Measurements from ENCODE around the gene TSPYL4. TPM values are rescaled to one million over a fixed set of nuclear protein-coding genes. Genes with fewer than 3 reads are reported as not detected.
A peak's percentile ranks its signal among the peaks of the same experiment; 100 is the strongest.

TSPYL4 gene
- 10 to 100 TPM in 3 of 4 donors, 1 to 10 TPM in 1; 9.7 to 34.9 (median 25.3) TPM for total RNA-seq

DNA sequence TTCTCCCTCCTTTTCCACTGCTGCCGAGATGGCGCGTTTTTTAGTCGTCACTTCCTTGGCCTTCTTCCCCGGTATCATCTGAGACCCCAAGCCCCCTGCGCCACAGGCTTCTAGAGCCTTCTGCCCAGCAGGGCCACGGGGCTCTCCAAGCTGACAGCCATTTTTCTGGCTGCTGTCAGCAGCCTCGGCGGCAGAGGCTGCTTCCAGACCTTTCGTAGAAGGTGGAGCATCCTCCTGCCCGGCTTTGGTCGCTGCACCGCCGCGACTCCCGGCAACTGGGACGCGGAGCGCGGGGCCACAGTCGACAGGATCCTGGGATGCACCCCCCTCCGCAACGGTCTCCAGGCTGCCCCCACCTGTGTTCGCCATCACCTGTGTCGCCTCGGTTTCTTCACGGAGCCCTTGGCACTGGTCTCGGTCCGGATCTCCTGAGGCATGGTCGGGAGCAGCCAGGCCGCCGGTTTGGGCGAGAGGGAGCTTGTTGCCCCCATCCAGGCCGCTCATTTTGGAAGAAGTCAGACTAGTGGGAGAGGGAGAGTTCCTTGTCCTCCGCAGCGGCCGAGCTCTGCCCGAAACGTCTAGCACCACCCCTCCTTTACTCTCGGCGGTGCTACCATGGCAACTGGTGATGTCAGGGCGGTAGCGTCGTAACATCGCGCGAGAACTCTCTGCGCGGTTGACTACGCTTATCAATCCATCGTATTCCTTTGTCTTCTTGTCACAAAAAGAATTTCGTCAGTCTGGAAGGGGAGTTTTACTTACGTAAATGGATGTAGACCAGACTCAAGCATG, at the start of gene TSPYL4:
TSS of gene TSPYL4 (minus strand) at position 571 of the 792 bp plus-strand sequence. CDS start at position 504, 67 bp downstream.
- TF ChIP-seq, protein P1, sequence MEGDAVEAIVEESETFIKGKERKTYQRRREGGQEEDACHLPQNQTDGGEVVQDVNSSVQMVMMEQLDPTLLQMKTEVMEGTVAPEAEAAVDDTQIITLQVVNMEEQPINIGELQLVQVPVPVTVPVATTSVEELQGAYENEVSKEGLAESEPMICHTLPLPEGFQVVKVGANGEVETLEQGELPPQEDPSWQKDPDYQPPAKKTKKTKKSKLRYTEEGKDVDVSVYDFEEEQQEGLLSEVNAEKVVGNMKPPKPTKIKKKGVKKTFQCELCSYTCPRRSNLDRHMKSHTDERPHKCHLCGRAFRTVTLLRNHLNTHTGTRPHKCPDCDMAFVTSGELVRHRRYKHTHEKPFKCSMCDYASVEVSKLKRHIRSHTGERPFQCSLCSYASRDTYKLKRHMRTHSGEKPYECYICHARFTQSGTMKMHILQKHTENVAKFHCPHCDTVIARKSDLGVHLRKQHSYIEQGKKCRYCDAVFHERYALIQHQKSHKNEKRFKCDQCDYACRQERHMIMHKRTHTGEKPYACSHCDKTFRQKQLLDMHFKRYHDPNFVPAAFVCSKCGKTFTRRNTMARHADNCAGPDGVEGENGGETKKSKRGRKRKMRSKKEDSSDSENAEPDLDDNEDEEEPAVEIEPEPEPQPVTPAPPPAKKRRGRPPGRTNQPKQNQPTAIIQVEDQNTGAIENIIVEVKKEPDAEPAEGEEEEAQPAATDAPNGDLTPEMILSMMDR (IDR thresholded peaks at IDR 0.05), result no peak
- peak; percentile 90 to 92 for TF ChIP-seq POLR2A (IDR thresholded peaks at IDR 0.05)
- intact Hi-C loops (cut with DNase I; ENCODE audit: low total_unique reads), result no loop called here

DNA sequence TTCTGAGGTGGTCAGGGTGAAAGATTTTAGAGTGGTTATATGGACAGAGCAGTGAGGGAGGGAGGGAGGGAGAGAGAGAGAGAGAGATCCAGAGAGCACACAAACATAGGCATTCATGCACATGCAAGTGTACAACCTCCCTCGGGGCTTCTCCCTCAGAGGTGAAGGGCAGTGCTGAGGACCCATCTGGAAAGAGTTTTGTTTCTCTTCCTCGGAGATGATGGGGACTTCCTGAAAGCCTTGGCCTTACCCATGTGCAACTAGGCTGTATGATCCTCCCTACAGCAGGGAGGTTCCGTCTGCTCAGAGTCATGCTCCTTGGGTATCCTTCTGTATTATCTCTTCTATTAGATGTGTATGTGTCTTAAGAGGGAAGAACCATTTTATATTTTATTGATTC, 47.2 kb upstream of the TSPYL4 start:
- Histone ChIP-seq H3K36me3 (no peaks in the 10 kb centered on the region), H3K27ac (no peak overlapping the region), H3K27me3 (no peaks in the 10 kb centered on the region), H3K4me3 (no peak overlapping the region), H3K4me1 (no peaks in the 10 kb centered on the region), H3K9me3 (no peaks in the 10 kb centered on the region)
- TF ChIP-seq, protein P1 (IDR thresholded peaks at IDR 0.05), result no peak
- no peak for TF ChIP-seq POLR2A (IDR thresholded peaks at IDR 0.05)
- intact Hi-C loops (cut with DNase I; ENCODE audit: low total_unique reads), result no loop called here
- no peak for DNase-seq

More for the DNA sequence above, at the start of gene TSPYL4:
- H3K4me3 ChIP-seq, result peak within 1 kb of the TSS; percentile 61 to 83
- DNase-seq, result peak; percentile 96
- peak within 1 kb of the TSS; percentile 93 to 94 for H3K27ac ChIP-seq
- H3K4me1 ChIP-seq, result peaks cover 11% of the 10 kb centered on the region in 2 donors
- H3K9me3 ChIP-seq, result no peaks in the 10 kb centered on the region
- no peaks in the 10 kb centered on the region for H3K36me3 ChIP-seq
- H3K27me3 ChIP-seq, result no peaks in the 10 kb centered on the region

DNA sequence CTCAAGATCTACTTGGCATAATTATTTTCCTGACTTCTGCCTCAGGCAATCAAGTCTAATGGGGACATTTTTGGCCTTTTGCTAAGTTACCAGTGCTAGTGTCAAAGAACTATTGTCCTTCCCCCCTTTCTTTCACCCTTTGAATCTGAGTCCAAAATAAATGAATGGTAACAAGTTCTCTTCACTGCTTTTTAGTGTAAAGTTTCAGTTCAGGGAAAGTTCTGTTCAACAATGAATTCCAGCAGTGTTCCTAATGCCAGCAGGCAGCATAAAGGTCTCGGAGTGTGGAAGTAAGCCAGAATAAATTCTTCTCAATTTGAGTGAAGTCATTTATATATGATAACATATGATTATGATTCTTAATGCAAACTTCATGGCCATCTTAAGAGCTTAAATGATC, 46.7 kb upstream of the TSPYL4 start:
- no peak overlapping the region for H3K27ac ChIP-seq
- H3K4me3 ChIP-seq, result no peak overlapping the region
- DNase-seq, result no peak
- no peaks in the 10 kb centered on the region for H3K36me3 ChIP-seq
- no peaks in the 10 kb centered on the region for H3K27me3 ChIP-seq
- no peaks in the 10 kb centered on the region for H3K4me1 ChIP-seq
- no peaks in the 10 kb centered on the region for H3K9me3 ChIP-seq
- intact Hi-C loops (cut with DNase I; ENCODE audit: low total_unique reads), result no loop called here
- TF ChIP-seq, protein P1 (IDR thresholded peaks at IDR 0.05), result no peak
- no peak for TF ChIP-seq POLR2A (IDR thresholded peaks at IDR 0.05)

DNA sequence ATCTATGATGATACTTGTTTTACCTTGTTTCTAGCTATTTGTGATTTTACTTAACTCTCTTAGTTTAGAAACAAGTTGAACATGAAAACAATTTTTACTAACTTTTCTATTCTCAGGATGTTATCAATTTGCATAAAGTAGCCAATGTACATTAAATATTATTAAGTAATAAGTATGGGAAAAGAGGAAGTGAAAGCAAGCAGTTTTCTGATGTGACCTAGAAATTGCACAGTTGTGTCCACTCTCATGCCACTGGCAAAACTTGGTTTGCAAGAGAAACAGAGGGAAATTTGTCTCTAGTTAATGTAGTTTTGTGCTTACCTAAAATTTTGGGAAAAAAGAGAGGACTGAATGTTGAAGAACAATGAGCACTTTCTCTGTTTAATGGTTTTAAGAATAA, 45.1 kb upstream of the TSPYL4 start:
- intact Hi-C loops (cut with DNase I; ENCODE audit: low total_unique reads), result no loop called here

DNA sequence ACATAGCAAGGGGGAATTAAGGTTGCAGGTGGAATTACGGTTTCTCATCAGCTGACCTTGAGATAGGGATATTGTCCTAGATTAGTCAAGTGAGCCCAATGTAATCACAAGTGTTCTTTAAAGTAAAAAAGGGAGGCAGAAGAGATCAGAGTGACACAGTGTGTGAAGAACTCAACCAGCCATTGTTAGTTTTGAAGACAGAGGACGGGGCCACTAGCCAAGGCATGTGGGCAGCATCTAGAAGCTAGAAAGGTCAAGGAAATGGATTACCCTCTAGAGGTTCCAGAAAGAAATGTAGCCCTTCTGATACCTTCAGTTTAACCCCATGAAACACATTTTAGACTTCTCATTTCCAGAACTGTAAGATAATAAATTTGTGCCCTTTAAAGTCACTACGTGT, 44.4 kb upstream of the TSPYL4 start:
- Histone ChIP-seq H3K36me3 (no peaks in the 10 kb centered on the region), H3K4me3 (no peak overlapping the region), H3K9me3 (no peaks in the 10 kb centered on the region), H3K27me3 (no peaks in the 10 kb centered on the region), H3K27ac (no peak overlapping the region), H3K4me1 (no peaks in the 10 kb centered on the region)
- DNase-seq, result no peak
- no peak for TF ChIP-seq POLR2A (IDR thresholded peaks at IDR 0.05)
- TF ChIP-seq, protein P1 (IDR thresholded peaks at IDR 0.05), result no peak
- intact Hi-C loops (cut with DNase I; ENCODE audit: low total_unique reads), result no loop called here

More for the DNA sequence above, 45.1 kb upstream of the TSPYL4 start:
- Histone ChIP-seq H3K9me3 (no peaks in the 10 kb centered on the region), H3K36me3 (no peaks in the 10 kb centered on the region), H3K27ac (no peak overlapping the region), H3K4me1 (no peaks in the 10 kb centered on the region), H3K4me3 (no peak overlapping the region), H3K27me3 (no peaks in the 10 kb centered on the region)
- TF ChIP-seq POLR2A (IDR thresholded peaks at IDR 0.05), result no peak
- TF ChIP-seq, protein P1 (IDR thresholded peaks at IDR 0.05), result no peak
- DNase-seq, result no peak
